ENCODE data around the gene ZZZ3. TPM values are rescaled to one million over a fixed set of nuclear protein-coding genes. Genes with fewer than 3 reads are reported as not detected.

Gene ZZZ3
- total RNA-seq, 1 donor from 2014 or later = 82.5 TPM

Small RNA genes lying within 50 kb of the gene (small RNA-seq; reads per million reads assigned to genes)
- not detected for gene RN7SL370P

Other genes with a start within 250 kb of the ZZZ3 start
- 79.9 TPM for gene USP33, start 77.2 kb upstream of the ZZZ3 start, total RNA-seq
- gene MIGA1, start 97.0 kb upstream of the ZZZ3 start, total RNA-seq = 19.8 TPM
- gene NEXN, start 206.0 kb upstream of the ZZZ3 start, total RNA-seq = 24.5 TPM

Data from skeletal muscle tissue (tissue), 2 donors.